ENCODE data around the gene KANK3. TPM values are rescaled to one million over a fixed set of nuclear protein-coding genes. Genes with fewer than 3 reads are reported as not detected.

KANK3 gene
- total and polyA plus RNA-seq, 9 of the 15 experiments (the other 6 are each of a cell fraction or from before 2014, with no cell fraction given): 0.03 to 0.40 (median 0.08) TPM; not detected in 6

DNA sequence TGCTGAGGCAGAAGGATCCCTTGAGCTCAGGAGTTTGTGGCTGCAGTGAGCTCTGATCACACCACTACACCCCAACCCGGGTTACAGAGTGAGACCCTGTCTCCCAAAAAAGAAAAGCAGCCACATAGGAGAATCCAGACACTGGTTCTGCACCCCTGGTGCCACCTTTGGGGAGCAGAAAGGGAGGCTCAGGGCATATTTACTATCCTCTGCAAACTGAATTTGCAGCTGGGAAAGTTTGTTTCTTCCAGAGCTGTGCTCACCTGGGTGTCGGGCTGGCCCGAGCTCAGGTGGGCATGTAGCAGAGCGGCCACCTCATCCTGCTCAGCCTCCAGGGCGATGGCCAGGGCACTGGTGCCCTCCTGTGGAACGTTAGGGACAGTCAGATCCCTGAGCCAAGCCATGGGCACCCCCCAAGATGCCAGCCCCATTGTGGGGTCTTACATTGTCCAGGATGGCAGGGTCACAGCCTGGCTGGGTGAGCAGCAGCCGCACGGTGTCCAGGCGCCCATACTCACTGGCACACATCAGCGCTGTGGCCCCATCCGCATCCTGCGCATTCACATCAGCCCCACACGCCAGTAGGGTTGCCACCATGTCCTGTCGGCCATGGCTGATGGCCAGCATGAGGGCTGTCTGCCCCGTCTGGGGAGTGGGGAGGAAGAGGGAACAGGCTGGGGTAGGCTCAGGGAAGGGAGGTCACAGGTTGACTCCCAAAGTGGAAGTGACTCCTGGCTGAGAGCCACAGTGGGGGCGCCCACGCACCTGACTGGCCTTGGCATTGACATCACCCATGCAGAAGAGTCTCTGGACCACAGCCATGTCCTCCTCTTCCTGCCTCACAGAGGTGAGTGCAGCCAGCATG lies 18.6 kb downstream of the KANK3 start (continued):
- no peak for TF ChIP-seq NUFIP1 (IDR thresholded peaks at IDR 0.05; ENCODE audit: partially characterized antibody)
- TF ChIP-seq ZNF551 (CRISPR knock-in tag; IDR thresholded peaks at IDR 0.05): 0 out of 2 replicates have a peak, but pooled peaks have one; percentile 32
- no peak for TF ChIP-seq NR2C1 (IDR thresholded peaks at IDR 0.05)
- TF ChIP-seq NR2C1 (tag; IDR thresholded peaks at IDR 0.05): no peak
- peak; percentile 74 for TF ChIP-seq POLR2A (conservative IDR thresholded peaks at IDR 0.05)
- TF ChIP-seq MYNN (IDR thresholded peaks at IDR 0.05): peak; percentile 27; the same call in 1 of the 2 replicates
- no peak for TF ChIP-seq MYNN (CRISPR knock-in tag; IDR thresholded peaks at IDR 0.05)
- no peak for TF ChIP-seq ZEB2 (IDR thresholded peaks at IDR 0.05)
- TF ChIP-seq, protein P1, sequence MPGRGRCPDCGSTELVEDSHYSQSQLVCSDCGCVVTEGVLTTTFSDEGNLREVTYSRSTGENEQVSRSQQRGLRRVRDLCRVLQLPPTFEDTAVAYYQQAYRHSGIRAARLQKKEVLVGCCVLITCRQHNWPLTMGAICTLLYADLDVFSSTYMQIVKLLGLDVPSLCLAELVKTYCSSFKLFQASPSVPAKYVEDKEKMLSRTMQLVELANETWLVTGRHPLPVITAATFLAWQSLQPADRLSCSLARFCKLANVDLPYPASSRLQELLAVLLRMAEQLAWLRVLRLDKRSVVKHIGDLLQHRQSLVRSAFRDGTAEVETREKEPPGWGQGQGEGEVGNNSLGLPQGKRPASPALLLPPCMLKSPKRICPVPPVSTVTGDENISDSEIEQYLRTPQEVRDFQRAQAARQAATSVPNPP (IDR thresholded peaks at IDR 0.05; ENCODE audit: borderline replicate concordance, insufficient read depth, insufficient read length): no peak
- TF ChIP-seq, protein P2, sequence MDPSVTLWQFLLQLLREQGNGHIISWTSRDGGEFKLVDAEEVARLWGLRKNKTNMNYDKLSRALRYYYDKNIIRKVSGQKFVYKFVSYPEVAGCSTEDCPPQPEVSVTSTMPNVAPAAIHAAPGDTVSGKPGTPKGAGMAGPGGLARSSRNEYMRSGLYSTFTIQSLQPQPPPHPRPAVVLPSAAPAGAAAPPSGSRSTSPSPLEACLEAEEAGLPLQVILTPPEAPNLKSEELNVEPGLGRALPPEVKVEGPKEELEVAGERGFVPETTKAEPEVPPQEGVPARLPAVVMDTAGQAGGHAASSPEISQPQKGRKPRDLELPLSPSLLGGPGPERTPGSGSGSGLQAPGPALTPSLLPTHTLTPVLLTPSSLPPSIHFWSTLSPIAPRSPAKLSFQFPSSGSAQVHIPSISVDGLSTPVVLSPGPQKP (CRISPR knock-in tag; IDR thresholded peaks at IDR 0.05): no peak
- TF ChIP-seq CHD4 (IDR thresholded peaks at IDR 0.05; ENCODE audit: insufficient read depth, insufficient replicate concordance, low read depth, low read length, poor library complexity, severe bottlenecking): no peak
- TF ChIP-seq SIN3A (IDR thresholded peaks at IDR 0.05; ENCODE audit: borderline replicate concordance in 2 of 2, control insufficient read depth in 1 of 2, low read depth in 2 of 2, low read length in 2 of 2): peak in 1 of 2 experiments; percentile 58; a peak in 1 of 4 replicates
- TF ChIP-seq, protein P3, sequence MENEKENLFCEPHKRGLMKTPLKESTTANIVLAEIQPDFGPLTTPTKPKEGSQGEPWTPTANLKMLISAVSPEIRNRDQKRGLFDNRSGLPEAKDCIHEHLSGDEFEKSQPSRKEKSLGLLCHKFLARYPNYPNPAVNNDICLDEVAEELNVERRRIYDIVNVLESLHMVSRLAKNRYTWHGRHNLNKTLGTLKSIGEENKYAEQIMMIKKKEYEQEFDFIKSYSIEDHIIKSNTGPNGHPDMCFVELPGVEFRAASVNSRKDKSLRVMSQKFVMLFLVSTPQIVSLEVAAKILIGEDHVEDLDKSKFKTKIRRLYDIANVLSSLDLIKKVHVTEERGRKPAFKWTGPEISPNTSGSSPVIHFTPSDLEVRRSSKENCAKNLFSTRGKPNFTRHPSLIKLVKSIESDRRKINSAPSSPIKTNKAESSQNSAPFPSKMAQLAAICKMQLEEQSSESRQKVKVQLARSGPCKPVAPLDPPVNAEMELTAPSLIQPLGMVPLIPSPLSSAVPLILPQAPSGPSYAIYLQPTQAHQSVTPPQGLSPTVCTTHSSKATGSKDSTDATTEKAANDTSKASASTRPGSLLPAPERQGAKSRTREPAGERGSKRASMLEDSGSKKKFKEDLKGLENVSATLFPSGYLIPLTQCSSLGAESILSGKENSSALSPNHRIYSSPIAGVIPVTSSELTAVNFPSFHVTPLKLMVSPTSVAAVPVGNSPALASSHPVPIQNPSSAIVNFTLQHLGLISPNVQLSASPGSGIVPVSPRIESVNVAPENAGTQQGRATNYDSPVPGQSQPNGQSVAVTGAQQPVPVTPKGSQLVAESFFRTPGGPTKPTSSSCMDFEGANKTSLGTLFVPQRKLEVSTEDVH (IDR thresholded peaks at IDR 0.05; ENCODE audit: low read depth, partially characterized antibody): peak; percentile 27
- no peak for TF ChIP-seq HEY1 (CRISPR knock-in tag; IDR thresholded peaks at IDR 0.05; ENCODE audit: borderline replicate concordance)
- 0 out of 2 replicates have a peak, but pooled peaks have one; percentile 28 for TF ChIP-seq RBM14 (IDR thresholded peaks at IDR 0.05; ENCODE audit: borderline replicate concordance, insufficient read depth, low read depth, low read length)
- TF ChIP-seq STAG1 (CRISPR knock-in tag; IDR thresholded peaks at IDR 0.05; ENCODE audit: borderline replicate concordance): no peak
- TF ChIP-seq POLR2G (IDR thresholded peaks at IDR 0.05; ENCODE audit: low read depth, low read length): peak; percentile 94

Measured in K562 (cell line).